ENCODE measurements around the gene SH3TC1.

The SH3TC1 gene

DNA sequence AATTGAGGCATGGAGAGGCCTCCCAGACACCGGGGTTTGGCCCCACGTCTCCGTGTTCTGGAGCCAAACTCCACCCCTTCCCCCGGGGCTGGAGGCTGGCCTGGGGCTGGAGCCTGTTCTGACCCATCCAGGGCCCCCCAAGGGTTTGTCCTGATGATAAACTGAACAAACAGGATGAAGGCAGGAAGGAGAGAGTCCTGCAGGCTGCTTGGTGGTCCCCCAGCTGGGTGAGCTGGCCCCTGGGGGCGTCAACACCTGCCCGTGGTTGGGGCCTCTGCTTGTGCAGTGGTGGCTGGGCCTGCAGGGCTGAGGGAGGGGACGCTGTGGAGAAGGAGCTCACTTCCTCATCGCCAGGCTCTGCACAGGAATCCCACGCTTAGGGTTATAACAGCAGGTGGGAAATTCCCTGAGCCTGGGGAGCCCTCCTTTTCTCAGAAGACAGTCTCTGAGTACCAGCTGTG is 2.3 kb downstream of the SH3TC1 start:
- peak; percentile 50 to 57 for DNase-seq

DNA sequence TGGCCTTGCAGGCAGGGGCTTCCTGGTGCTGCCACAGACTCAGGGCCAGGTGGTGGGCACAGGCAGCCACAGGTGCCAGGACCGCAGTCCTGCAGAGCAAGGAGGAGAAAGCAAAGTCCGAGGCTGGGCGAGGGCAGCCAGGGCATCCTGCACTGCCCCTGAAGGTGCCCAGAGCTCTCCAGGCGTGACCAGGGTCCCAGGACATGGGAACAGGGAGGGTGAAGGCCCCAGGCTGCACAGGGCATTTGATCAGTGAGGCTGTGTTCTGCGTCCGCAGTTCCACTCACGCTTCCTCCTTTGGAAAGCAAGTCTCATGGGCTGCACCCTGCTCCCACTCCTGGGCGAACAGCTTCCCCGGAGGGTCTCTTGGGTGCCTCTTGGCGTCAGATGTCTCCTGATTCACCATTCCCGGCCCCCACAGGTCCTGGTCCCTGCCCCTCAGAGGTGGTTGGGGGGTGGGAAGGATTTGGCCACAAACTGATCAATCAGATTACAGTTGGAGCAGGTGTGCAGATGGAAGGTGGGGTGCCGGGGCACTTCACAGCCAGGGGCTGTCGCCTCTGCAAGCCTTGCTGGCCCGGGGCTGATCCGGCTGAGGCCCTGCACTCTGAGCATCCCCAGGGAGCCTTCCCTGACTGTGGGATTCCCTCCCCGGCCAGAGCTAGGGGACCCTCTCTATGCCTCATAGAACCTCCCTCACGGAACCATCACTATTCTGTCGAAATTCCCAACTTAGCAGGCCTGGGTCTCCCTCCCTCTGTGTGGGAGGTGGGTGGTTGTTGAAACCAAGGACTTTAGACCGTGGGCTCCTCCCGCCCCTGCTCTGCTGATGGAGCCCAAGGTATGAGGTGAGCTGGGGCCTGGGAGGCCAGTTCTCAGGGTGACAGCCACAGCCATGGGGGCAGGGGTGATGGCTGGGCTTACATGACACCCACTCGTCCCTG is 3.3 kb downstream of the SH3TC1 start:
- no peak for DNase-seq

DNA sequence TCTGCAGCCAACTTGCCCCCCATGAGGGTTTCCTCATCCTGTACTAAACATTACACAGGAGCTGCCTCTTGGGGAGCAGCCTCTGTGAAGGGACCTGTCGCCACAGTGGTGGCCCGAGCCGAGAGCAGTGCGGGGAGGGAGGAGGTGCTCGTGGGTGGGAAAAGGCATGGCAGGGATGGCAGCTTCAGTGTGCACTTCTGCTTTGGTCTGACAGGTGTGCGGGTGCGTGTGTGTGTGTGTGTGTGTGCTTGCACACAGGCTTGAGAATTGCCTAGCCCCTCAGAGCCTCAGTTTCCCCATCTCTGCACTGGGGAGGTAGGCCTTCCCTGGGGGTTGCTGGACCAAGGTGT is 3.9 kb downstream of the SH3TC1 start:
- DNase-seq: no peak

DNA sequence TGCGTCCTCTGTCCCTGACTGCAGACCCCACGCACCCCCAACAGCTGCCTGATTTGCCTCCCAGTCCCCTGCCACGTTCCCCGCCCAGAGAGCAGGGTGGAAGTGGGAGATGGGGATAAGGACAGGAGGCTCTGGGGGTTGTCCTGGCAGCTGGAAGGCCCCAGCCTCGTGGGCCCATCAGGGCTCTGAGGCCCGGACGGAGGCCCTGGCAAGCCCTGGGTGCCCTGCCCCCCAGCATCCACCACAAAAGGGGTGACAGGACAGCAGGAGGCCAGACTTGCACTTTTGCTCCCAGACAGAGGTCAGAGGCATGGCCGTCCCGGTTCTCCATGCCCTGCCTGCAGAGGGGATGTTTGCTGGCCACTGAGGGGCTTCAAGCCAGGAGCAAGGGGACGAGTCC is 4.7 kb downstream of the SH3TC1 start:
- no peak for DNase-seq

DNA sequence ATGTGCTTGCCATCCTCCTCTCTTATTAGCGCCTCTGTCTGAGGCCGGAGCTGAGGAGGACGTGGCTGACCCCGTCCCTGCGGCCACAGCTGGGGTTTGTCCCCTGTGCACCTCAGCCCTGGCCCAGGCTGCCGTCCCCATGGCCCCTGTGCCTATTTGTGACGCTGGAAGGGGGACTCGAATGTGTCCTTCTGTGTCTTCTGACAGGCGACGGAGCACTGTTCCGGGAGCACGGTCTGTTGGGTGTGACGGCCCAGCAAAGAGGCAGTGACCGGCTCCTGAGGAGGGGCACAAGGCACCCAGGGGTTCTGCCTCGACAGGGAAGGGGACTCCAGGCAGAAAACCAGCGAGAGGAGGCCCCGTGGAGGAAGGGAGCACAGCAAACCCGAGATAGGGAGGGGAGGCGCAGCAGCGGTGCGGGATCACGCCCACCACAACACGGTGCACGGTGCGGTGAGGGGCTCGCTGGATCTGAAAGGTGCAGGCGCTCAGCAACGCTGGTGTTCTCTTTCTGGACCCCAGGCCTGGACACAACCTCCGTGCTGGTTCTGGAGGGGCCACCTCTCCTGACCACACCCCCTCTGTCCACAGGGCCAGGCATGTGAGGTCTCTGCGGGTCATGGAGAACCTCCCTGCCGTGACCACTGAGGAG is 5.6 kb downstream of the SH3TC1 start:
- DNase-seq: no peak

DNA sequence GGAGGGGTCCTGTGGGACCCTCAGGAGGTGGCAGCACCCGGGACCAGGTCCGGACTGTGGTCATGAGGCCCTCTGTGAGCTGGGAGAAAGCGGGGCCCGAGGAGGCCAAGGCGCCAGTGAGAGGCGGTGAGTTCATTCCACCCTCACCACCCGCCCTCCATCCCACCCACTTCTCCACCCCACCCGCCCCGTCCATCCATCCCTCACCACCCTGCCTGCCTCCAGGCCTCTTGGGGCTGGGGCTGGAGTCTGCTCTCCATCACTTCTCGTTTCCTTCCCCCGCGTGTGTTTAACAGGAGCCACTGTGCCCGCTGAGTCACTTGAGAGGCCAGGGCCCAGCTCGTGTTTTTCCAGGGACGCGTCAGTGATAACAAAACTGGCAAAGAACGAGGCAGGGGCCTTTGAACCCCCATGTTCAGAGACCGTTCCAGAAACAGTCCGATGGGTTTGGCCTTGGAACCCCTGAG is 6.2 kb downstream of the SH3TC1 start:
- no peak for DNase-seq

DNA sequence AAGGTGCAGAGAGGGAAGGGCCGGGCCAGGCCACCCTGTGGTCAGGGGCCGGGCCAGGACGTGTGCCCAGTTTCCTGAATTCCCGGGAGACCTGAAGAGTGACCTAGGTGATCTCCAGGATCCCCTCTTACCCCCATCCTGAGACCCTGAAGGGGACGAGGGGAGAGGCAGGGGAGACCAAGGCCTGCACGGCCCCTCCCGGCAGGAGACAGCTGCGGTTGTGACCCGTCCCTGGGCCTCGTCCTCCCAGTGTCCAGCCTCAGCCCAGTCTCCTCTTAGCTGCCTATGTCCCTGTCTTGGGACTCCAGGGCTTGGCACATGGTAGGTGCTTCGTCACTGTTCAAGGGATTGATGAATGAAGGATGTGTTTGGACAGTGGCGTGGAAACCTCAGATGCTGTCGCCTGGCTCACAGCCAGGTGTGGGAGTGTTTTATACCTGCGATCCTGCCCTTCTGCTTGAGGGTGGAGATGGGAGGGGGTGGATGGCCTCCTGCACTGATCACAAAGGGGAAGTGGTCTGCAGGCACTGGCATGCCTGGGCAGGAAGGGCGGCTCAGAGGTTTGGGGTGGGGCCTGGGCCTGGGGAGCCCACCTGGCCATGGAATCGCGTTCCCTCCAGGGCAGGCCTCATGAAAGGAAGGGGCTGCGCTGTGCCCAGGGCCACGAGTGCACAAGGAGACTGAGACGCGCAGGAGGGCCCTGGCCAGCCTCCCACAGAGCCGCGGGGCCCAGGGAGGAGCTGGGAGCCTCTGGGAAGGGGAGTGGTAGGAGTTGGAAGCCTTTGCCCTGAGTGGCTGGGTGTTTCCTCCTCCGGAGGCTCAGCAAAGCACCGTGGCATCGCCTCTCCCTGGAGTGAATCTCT is 6.9 kb downstream of the SH3TC1 start:
- no peak for DNase-seq

DNA sequence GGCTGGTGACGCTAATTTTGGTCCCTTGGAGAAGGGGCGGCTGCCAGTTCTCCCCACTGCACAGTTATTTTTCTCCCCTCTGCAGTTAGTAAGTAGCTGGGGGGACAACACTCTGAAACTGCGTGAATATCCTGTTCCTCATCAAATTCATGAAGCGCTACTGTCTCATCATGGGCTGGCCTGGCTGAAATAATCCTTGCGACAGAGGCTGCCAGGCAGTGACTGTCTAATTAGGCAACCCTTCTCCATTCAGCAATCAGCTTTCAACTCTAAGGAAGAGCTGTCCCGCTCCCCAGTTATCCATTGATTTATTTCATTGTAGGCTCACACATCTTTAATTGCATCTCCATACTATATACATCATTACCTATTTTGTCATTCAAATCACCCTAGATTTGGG is 8.2 kb downstream of the SH3TC1 start:
- DNase-seq: no peak

DNA sequence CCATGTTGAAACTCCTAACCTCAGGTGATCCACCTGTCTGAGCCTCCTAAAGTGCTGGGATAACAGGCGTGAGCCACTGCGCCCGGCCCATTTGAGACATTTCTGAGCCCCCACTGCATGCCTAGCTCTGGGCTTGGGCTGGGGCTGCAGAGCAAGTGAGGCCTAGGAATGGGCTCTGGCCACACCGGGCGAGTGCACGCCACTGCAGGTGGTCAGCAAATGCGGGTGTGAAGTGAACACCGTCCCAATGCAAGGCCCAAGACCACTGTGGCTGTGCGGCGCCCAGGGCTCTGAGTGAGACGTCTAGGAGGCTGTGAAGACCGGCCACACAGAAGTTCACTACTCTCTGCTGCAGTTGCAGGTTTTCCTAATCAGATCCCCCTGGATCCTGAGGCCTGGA is 9.5 kb downstream of the SH3TC1 start:
- no peak for DNase-seq

DNA sequence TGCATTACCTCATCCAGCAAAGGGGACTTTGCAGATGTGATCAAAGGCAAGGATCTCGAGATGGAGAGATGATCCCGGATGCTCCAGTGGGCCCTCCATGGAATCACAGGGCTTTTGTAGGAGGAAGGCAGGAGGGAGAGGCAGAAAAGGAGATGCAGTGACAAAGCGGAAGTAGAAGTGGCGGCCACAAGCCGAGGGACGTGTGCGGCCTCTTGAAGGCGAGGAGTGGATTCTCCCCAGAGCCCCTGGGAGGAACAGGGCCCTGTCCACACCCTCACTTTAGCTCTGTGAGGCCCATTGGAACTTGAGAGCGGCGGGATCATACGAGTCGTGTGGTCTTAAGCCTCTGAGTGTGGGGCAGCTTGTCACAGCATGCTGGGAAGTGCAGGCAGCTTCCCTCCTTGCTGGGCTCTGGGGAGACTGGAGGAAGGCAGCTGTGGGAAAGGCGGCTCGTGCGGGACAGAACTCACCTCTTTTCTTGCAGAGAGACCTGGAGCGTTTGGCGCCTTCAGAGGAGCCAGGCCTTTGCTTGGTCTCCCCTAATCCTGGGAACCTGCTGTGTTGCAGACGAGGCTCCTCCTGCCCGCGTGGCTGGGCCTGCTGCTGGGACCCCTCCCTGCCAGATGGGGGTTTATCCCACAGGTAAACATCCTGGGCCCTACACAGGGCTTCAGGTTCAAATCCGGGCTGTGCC is 10.2 kb downstream of the SH3TC1 start:
- no peak for DNase-seq

DNA sequence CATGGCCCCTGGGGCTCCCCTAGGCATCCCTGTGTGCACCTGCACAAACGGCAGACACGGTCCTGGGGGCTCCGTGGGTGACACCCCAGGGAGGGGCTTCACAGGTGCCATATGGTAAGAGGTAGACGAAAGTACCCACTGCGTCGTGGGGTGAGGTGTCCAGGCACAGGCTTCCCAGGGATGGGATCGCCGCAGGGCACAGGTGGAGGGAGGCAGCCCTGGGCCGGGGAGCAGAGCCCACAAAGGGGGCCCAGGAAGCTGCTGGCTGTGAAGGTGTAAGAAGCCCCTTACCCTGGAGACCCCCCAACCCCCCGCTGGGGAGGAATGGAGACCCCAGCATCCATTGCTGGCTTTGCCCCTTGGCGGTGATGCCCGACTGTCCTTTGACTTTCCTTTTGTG is 10.9 kb downstream of the SH3TC1 start:
- DNase-seq: no peak

DNA sequence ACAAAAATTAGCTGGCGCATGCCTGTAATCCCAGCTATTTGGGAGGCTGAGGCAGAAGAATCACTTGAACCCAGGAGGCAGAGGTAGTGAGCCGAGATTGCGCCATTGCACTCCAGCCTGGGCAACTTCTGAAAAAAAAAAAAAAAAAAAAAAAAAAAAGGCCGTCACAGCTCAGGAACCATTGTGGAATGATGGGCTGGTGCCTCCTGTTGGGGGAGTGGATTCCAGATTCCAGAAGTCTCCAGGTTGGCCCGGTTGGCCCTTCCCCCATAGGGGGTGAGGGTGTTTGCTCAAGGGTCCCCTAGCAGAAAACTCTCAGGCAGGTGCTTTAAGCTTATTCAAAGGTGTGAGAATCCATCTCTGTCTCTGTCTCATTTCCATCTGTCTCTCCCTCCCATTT is 11.5 kb downstream of the SH3TC1 start:
- no peak for DNase-seq

DNA sequence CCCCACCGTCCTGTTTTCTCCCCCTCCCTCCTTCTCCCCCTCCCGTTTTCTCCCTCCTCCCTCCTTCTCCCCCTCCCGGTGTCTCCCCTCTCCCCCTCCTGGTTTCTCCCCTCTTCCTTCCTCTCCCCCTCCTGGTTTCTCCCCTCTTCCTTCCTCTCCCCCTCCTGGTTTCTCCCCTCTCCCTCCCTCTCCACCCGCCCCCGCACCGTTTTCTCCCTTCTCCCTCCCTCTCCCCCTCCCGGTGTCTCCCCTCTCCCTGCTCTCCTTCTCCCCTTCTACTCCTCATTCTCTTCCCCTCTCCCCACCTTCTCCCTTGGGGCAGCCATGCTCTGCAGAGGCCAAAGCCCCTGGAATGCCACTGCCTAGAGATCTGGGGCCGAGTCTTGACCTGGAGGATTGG is 12.2 kb downstream of the SH3TC1 start:
- DNase-seq: no peak

DNA sequence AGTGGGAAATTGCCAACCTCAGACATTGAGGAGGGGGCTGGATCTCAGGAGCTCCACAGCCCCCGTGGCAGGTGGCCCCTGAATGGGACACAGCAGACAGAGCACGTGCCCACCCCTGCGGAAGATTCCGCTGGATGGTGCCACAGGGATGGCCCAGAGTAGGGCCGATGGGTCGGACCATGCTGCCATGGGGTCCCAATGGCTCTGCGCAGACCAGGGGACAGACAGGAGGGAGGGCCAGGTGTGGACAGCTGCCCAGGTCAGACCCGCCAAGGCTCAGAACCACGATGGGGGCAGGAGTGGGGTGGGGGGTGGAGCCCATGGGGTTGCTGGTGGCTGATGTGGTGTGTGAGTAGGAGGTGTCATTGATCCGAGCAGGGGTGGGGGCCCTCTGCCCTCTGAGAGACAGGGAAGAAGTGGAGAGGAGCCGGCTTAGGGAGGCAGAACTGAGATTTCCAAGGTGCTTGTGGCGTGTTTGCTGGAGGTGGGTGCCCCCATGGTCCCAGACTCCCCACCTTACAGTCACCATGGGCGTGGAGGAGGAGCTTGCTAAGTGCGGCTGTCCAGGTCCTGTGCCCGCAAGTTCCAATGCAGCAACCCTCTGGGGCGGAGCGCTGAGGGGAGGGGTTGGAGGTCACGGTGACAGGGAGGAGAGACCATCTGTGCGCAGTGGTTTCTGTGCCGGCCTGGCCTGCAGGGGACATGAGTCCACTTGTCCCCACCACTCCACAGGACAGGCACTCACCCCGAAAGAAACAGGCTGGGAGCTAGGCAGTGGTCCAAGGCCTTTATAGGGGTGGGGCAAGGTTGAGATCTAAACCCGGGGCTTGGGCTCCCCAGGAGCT is 12.9 kb downstream of the SH3TC1 start:
- DNase-seq: no peak

DNA sequence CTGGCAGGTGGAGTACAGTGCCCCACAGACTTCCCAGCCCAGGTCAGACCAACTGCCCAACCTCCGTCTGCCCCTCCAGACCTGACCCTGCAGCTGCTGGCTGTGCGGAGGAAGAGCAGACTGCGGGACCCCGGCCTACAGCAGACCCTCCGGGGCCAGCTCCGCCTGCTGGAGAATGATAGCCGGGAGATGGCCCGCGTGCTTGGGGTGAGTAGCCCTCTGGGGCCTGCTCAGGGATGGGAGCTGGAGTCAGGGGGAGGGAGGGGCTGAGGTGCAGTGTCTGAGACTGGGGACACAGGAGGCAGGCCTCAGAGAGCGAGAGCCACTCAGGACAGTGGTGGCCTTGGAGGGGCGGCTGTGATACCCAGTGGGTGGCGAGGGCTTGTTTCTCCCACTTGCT is 13.5 kb downstream of the SH3TC1 start:
- no peak for DNase-seq

DNA sequence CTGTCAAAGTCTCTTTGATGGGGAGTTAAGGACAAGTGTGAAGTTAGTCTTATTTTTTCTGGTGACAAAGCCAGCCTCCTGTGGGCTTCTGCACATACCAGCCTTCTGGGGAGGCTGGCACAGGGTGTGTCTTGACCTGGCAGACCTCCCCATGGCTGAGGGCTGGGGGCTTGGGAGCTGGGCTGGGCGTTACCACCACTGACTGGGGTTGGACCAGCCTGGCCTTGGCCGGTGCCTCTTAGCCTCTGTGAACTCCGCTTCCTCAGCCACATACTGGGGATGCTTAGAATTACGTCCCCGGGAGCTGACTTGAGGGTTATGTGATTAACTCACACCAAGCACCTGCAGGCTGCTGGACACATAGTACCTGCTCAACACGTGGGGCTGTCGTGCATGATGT is 14.0 kb downstream of the SH3TC1 start:
- no peak for DNase-seq

DNA sequence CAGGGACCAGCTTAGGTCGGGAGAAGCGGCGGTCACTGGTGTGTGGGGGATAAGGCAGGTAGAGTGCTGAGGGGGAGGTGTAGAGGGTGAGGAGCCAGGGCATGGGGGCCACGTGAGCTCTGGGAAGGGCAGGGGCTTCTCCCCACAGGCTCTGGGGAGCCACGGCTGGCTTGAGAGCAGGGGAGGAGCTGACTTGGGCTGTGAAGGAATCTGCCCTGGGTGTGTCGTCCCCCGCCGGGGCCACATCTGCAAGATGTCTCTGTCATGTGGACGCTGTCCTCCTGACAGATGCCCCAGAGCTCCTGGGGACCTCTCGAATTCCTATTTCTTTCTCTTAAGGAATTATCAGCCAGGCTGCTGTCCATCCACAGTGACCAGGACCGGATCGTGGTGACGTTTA is 15.0 kb downstream of the SH3TC1 start:
- DNase-seq: no peak

DNA sequence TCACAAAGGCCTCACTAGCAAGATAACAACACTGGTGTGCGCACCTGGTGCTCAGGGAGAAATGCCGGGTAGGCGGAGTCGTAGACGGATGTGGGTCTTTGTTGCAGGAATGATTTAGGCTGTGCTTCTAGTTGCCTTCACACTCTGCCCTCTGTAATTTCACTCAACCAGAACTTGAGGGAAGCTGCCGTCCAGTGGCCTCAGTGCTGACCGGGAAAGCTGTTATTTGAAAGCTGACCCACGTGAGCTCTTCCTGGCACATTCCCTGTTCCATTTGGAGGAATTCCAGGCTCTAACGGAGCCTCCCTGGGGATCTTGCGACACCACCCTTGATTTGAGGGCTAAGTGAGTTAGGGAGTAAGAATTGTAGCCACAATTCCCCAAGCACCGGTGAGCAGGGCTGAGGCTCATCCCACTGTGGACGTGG is 15.9 kb downstream of the SH3TC1 start:
- no peak for DNase-seq

DNA sequence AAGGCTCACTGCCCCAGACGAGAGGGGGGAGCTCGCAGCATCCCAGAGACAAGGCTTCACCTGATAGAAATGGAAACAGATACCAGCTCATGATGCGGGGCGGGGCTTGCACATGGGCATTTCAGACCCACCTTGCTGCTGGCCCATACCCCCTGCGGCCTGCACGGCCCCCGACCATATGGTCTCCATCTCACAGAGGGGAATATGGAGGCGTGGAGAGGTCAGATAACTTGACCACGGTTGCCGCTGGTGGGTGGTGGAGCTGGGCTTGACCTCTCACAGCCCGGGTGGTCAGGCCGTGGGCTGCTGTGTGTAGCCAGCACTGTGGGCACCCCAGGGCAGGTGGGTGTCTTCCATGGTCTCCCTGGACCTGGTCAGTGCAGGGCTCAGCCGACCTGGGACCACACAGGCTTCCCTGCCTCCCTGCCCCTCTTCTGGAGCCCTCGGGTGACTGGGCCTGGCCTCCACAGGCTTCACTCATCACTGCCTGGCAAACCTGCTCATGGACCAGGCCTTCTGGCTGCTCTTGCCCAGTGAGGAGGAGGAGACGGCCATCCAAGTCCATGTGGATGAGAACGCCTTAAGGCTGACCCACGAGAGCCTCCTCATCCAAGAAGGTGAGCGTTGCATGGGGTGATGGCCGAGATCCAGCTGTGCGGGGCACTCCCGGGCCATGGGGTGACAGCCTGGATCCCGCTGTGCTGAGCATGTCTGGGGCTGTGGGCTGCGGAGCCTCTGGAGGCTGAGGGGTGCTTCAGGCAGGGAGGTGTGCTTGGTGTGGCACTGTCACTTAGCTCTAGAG is 16.8 kb downstream of the SH3TC1 start:
- DNase-seq: no peak

DNA sequence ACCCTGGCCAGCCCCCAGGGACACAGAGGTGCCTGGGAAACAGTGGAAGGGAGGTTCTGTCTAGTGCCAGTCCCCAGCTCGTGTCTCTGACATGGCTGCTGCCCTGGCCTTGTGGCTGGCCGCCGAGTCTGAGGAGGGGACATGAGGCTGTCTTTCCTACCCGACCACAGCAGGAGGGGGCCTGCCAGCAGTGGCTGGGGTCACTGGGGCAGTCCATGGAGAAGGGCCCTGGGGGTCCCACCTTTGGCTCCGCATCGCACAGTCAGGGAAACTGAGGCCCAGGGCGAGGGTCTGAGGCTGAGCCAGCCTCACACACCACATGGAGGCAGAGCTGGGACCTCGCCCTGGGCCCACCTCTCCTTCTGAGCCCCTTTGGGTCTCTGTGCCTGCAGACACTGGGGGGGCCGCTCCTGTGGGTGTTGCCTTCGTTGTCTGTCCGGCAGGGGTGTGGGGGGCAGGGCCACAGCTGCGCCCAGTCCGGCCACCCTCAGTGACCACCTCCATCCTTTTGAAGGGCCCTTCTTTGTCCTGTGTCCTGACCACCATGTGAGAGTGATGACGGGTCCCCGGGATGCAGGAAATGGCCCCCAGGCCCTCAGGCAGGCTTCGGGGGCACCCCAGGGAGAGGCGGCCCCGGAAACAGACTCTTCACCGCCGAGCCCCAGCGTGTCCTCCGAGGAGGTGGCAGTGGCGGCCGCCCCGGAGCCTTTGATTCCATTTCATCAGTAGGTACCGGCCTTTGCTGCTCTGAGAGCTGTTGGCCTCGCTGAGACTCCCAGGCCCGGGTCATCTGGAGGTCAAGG is 17.6 kb downstream of the SH3TC1 start:
- no peak for DNase-seq
